Stimulated activated naive B cell treated with anti-CD40 and anti-IgM and Interleukin-4, amounts not matched to agents 10 μg/mL and 1 μg/mL and 100 μg/mL, for 72 hours (primary cell): ENCODE results near the gene TXNDC11.
"Not testable (repeated sequence)": the region's sequence is repeated elsewhere in the genome, so short reads cannot be mapped to it uniquely, and the experiment has no call there.

Experiments
- ATAC-seq, 2 donors: fragments of 150-1000 bp; cut with Tn5 transposase; replicated peaks; 2 replicates each; pipeline ENCODE4 v1.10.0; 2021; ENCODE audit warnings: moderate library complexity in 1 of 2
- DNase-seq: peaks from one replicate; pipeline ENCODE4 v3.0.0; 2021
- H3K27ac Mint-ChIP-seq: one replicate; pipeline ENCODE4 v1.8.0; 2022; ENCODE audit warnings: mild to moderate bottlenecking, mixed read lengths
- H3K27me3 Mint-ChIP-seq, 2 donors: one replicate each; pipeline ENCODE4 v1.8.0; 2022; ENCODE audit warnings: mixed read lengths in 2 of 2
- H3K36me3 Mint-ChIP-seq, 2 donors: one replicate each; pipeline ENCODE4 v1.8.0; 2022; ENCODE audit warnings: mixed read lengths in 2 of 2, mild to moderate bottlenecking in 1 of 2
- H3K4me1 Mint-ChIP-seq, 2 donors: one replicate each; pipeline ENCODE4 v1.8.0; 2022; ENCODE audit warnings: mixed read lengths in 2 of 2, mild to moderate bottlenecking in 1 of 2
- H3K4me3 Mint-ChIP-seq, 2 donors: one replicate each; pipeline ENCODE4 v1.8.0; 2022; ENCODE audit warnings: mild to moderate bottlenecking in 2 of 2, mixed read lengths in 2 of 2, moderate library complexity in 1 of 2
- H3K9me3 Mint-ChIP-seq, 2 donors: one replicate each; pipeline ENCODE4 v1.8.0; 2022; ENCODE audit warnings: mixed read lengths in 2 of 2, mild to moderate bottlenecking in 1 of 2

TXNDC11 gene

GRCh38 chr16:11742536-11743307 lies at the start of gene TXNDC11:
TXNDC11 (minus strand) TSS chr16:11742857; CDS start chr16:11742730, 127 bp downstream.
- Mint-ChIP-seq H3K36me3 (peaks cover 9 to 21% of the 10 kb centered on the region in 2 donors), H3K27ac (peak within 1 kb of the TSS; percentile 97), H3K4me1 (peaks cover 34 to 58% of the 10 kb centered on the region in 2 donors), H3K4me3 (peak within 1 kb of the TSS; percentile 95 to 98), H3K27me3 (no peaks in the 10 kb centered on the region), H3K9me3 (no peaks in the 10 kb centered on the region)
- ATAC-seq, result peak; percentile 92 to 95
- DNase-seq, result peak; percentile 100

- peaks cover 36 to 37% of the 10 kb centered on the region in 2 donors for H3K36me3 Mint-ChIP-seq
- H3K4me1 Mint-ChIP-seq, result peaks cover 43 to 78% of the 10 kb centered on the region in 2 donors
- peak overlapping the region; percentile 63 for H3K27ac Mint-ChIP-seq
- no peak for DNase-seq
- no peak for ATAC-seq
- H3K9me3 Mint-ChIP-seq, result no peaks in the 10 kb centered on the region
- H3K4me3 Mint-ChIP-seq, result no peak overlapping the region
- H3K27me3 Mint-ChIP-seq, result no peaks in the 10 kb centered on the region
Measured at GRCh38 chr16:11791144-11791828, 48.6 kb upstream of the TXNDC11 start.

GRCh38 chr16:11788914-11789313 lies 46.3 kb upstream of the TXNDC11 start:
- H3K4me3 Mint-ChIP-seq, result no peak overlapping the region
- no peaks in the 10 kb centered on the region for H3K9me3 Mint-ChIP-seq
- ATAC-seq, result no peak
- peaks cover 34 to 78% of the 10 kb centered on the region in 2 donors for H3K4me1 Mint-ChIP-seq
- peaks cover 18 to 24% of the 10 kb centered on the region in 2 donors for H3K36me3 Mint-ChIP-seq
- no peak for DNase-seq
- H3K27me3 Mint-ChIP-seq, result no peaks in the 10 kb centered on the region
- no peak overlapping the region for H3K27ac Mint-ChIP-seq

GRCh38 chr16:11784980-11785599 lies 42.4 kb upstream of the TXNDC11 start:
- H3K36me3 Mint-ChIP-seq, result peaks cover 12 to 22% of the 10 kb centered on the region in 2 donors
- peak overlapping the region; percentile 36 to 47 for H3K4me3 Mint-ChIP-seq
- peak overlapping the region; percentile 83 for H3K27ac Mint-ChIP-seq
- H3K9me3 Mint-ChIP-seq, H3K27me3 Mint-ChIP-seq, DNase-seq, ATAC-seq: not testable (repeated sequence)
- peaks cover 38 to 79% of the 10 kb centered on the region in 2 donors for H3K4me1 Mint-ChIP-seq

GRCh38 chr16:11784381-11784780 lies 41.7 kb upstream of the TXNDC11 start:
- not testable (repeated sequence) for H3K9me3 Mint-ChIP-seq, ATAC-seq, DNase-seq, H3K27me3 Mint-ChIP-seq
- peaks cover 11 to 23% of the 10 kb centered on the region in 2 donors for H3K36me3 Mint-ChIP-seq
- peak overlapping the region in 1 of 2 donors; percentile 29 for H3K4me3 Mint-ChIP-seq
- H3K27ac Mint-ChIP-seq, result peak overlapping the region; percentile 83
- peaks cover 38 to 80% of the 10 kb centered on the region in 2 donors for H3K4me1 Mint-ChIP-seq

- DNase-seq, result no peak
- no peaks in the 10 kb centered on the region for H3K27me3 Mint-ChIP-seq
- H3K9me3 Mint-ChIP-seq, result no peaks in the 10 kb centered on the region
- H3K27ac Mint-ChIP-seq, result peak overlapping the region; percentile 99
- H3K36me3 Mint-ChIP-seq, result peaks cover 11 to 23% of the 10 kb centered on the region in 2 donors
- H3K4me3 Mint-ChIP-seq, result peak overlapping the region; percentile 76 to 82
- ATAC-seq, result no peak
- peaks cover 38 to 80% of the 10 kb centered on the region in 2 donors for H3K4me1 Mint-ChIP-seq
Measured at GRCh38 chr16:11784038-11784369, 41.3 kb upstream of the TXNDC11 start.

- DNase-seq (peak; percentile 59), ATAC-seq (peak; percentile 89 to 90)
- H3K9me3 Mint-ChIP-seq, result no peaks in the 10 kb centered on the region
- H3K27ac Mint-ChIP-seq, result peak overlapping the region; percentile 99
- peaks cover 38 to 80% of the 10 kb centered on the region in 2 donors for H3K4me1 Mint-ChIP-seq
- no peaks in the 10 kb centered on the region for H3K27me3 Mint-ChIP-seq
- H3K4me3 Mint-ChIP-seq, result peak overlapping the region; percentile 76 to 82
- peaks cover 11 to 23% of the 10 kb centered on the region in 2 donors for H3K36me3 Mint-ChIP-seq
Measured at GRCh38 chr16:11783319-11784037, 40.8 kb upstream of the TXNDC11 start.

GRCh38 chr16:11781773-11782172 lies 39.1 kb upstream of the TXNDC11 start:
- peak overlapping the region; percentile 99 for H3K27ac Mint-ChIP-seq
- peaks cover 11 to 12% of the 10 kb centered on the region in 2 donors for H3K36me3 Mint-ChIP-seq
- H3K9me3 Mint-ChIP-seq, result no peaks in the 10 kb centered on the region
- H3K4me1 Mint-ChIP-seq, result peaks cover 28 to 65% of the 10 kb centered on the region in 2 donors
- ATAC-seq (no peak), DNase-seq (no peak)
- H3K27me3 Mint-ChIP-seq, result no peaks in the 10 kb centered on the region
- H3K4me3 Mint-ChIP-seq, result peak overlapping the region; percentile 54 to 67

GRCh38 chr16:11780991-11781680 lies 38.5 kb upstream of the TXNDC11 start:
- Mint-ChIP-seq H3K4me1 (peaks cover 23 to 58% of the 10 kb centered on the region in 2 donors), H3K27me3 (no peaks in the 10 kb centered on the region), H3K36me3 (peaks cover 11 to 12% of the 10 kb centered on the region in 2 donors)

GRCh38 chr16:11779074-11779473 lies 36.4 kb upstream of the TXNDC11 start:
- Mint-ChIP-seq H3K9me3 (no peaks in the 10 kb centered on the region), H3K27me3 (no peaks in the 10 kb centered on the region), H3K36me3 (peaks cover 18 to 24% of the 10 kb centered on the region in 2 donors), H3K4me1 (peaks cover 24 to 43% of the 10 kb centered on the region in 2 donors), H3K4me3 (no peak overlapping the region), H3K27ac (no peak overlapping the region)
- DNase-seq (no peak), ATAC-seq (no peak)

More at GRCh38 chr16:11780991-11781680, 38.5 kb upstream of the TXNDC11 start:
- H3K4me3 Mint-ChIP-seq, result no peak overlapping the region
- peak overlapping the region; percentile 69 for H3K27ac Mint-ChIP-seq
- no peaks in the 10 kb centered on the region for H3K9me3 Mint-ChIP-seq
- ATAC-seq (no peak), DNase-seq (no peak)

- H3K27ac Mint-ChIP-seq, result peak overlapping the region; percentile 31
- H3K36me3 Mint-ChIP-seq, result peaks cover 39 to 40% of the 10 kb centered on the region in 2 donors
- H3K4me3 Mint-ChIP-seq, result no peak overlapping the region
- peaks cover 14 to 21% of the 10 kb centered on the region in 2 donors for H3K4me1 Mint-ChIP-seq
- DNase-seq (no peak), ATAC-seq (peak; percentile 42 to 57)
- H3K27me3 Mint-ChIP-seq, result no peaks in the 10 kb centered on the region
- H3K9me3 Mint-ChIP-seq, result no peaks in the 10 kb centered on the region
Measured at GRCh38 chr16:11774065-11774626, 31.5 kb upstream of the TXNDC11 start.

GRCh38 chr16:11768849-11769248 lies 26.2 kb upstream of the TXNDC11 start:
- Mint-ChIP-seq H3K27ac (peak overlapping the region; percentile 79), H3K9me3 (no peaks in the 10 kb centered on the region), H3K36me3 (peaks cover 41 to 52% of the 10 kb centered on the region in 2 donors), H3K4me1 (peaks cover 17 to 27% of the 10 kb centered on the region in 2 donors), H3K4me3 (peak overlapping the region; percentile 60 to 74), H3K27me3 (no peaks in the 10 kb centered on the region)
- no peak for DNase-seq
- peak; percentile 94 to 96 for ATAC-seq

GRCh38 chr16:11762431-11762830 lies 19.8 kb upstream of the TXNDC11 start:
- H3K36me3 Mint-ChIP-seq, result peaks cover 46 to 62% of the 10 kb centered on the region in 2 donors

More at GRCh38 chr16:11762431-11762830, 19.8 kb upstream of the TXNDC11 start:
- peaks cover 13 to 21% of the 10 kb centered on the region in 2 donors for H3K4me1 Mint-ChIP-seq
- no peaks in the 10 kb centered on the region for H3K27me3 Mint-ChIP-seq
- H3K9me3 Mint-ChIP-seq, result peaks cover 0 to 1% of the 10 kb centered on the region in 2 donors
- no peak overlapping the region for H3K4me3 Mint-ChIP-seq
- H3K27ac Mint-ChIP-seq, result no peak overlapping the region
- DNase-seq (no peak), ATAC-seq (no peak)
